ENCODE results near the gene UPP2. TPM values are rescaled to one million over a fixed set of nuclear protein-coding genes. Genes with fewer than 3 reads are reported as not detected.

The UPP2 gene
- total and polyA plus RNA-seq, 7 donors: 0.06 TPM; not detected in 6

DNA sequence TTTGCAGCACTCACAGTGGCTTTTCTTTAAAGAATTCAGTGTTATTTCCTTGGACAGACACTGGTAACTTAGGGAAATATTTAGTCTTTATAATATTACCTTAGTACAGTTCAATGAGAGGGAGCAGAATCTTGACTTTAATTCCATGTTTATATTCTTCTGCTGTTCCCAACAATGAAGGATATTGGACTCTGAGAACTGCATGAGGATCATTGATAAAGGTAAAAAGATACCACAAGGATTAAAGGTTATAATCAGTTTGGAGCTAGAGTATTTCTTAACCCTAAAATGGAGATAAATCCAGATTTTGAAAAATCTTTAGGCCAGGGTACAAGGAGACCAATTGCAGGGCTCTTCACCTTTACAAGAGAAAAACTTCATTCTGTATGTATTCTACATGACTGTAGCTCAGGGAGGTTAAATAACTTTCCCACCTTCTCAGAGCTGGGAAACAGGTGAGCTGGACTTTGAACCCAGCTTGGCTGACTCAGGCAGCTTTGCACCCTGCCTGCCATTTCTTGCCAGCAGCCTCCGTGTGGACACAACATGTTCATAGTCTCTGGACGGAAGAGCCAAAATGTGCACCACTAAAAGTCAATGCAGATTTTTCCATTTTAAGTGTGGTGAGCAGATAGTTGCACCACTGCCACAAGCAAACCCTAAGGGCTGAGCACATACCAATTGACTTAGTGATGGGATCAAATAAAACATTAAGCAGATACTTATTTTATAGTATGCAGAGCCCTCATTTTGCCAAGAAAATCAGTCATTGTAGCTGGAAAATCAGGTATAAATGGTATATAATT, 26.7 kb downstream of the UPP2 start:
- Histone ChIP-seq H3K9me3 (no peaks in the 10 kb centered on the region), H3K4me3 (no peak overlapping the region), H3K4me1 (no peaks in the 10 kb centered on the region), H3K27me3 (no peaks in the 10 kb centered on the region), H3K36me3 (no peaks in the 10 kb centered on the region), H3K27ac (no peak overlapping the region)
- no peak for DNase-seq
- TF ChIP-seq POLR2A (IDR thresholded peaks at IDR 0.05) (no peak), EP300 (IDR thresholded peaks at IDR 0.05) (no peak), POLR2AphosphoS5 (IDR thresholded peaks at IDR 0.05) (no peak)
- intact Hi-C loops (cut with DNase I): no loop called here
- 17 to 49% methylated on average over 2 of the region's 2 CpGs for WGBS, 2 donors

DNA sequence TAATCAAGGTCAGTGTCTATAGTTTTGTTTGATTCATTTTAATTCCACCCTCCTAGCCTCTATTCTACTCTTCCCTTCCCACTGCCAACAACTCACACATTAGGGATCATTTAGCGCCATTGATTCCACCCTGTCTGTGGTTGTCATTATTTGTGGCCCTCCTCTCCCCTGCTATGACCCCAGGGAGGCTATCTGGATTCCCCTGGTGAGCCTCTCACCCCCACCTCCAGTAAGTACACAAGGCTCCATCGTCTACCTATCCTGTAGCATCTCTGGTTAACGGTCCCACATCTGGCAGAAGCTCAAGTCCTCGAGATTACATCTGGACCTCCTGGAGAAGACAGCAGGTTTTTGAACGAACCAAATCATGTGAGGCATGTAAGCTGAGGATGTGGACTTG, 27.4 kb downstream of the UPP2 start:
- no peaks in the 10 kb centered on the region for H3K36me3 ChIP-seq
- no peak for TF ChIP-seq POLR2AphosphoS5 (IDR thresholded peaks at IDR 0.05)
- TF ChIP-seq, protein P1, sequence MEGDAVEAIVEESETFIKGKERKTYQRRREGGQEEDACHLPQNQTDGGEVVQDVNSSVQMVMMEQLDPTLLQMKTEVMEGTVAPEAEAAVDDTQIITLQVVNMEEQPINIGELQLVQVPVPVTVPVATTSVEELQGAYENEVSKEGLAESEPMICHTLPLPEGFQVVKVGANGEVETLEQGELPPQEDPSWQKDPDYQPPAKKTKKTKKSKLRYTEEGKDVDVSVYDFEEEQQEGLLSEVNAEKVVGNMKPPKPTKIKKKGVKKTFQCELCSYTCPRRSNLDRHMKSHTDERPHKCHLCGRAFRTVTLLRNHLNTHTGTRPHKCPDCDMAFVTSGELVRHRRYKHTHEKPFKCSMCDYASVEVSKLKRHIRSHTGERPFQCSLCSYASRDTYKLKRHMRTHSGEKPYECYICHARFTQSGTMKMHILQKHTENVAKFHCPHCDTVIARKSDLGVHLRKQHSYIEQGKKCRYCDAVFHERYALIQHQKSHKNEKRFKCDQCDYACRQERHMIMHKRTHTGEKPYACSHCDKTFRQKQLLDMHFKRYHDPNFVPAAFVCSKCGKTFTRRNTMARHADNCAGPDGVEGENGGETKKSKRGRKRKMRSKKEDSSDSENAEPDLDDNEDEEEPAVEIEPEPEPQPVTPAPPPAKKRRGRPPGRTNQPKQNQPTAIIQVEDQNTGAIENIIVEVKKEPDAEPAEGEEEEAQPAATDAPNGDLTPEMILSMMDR (IDR thresholded peaks at IDR 0.05): no peak
- TF ChIP-seq POLR2A (IDR thresholded peaks at IDR 0.05): no peak
- no peak for TF ChIP-seq EP300 (IDR thresholded peaks at IDR 0.05)
- WGBS, 2 donors: 53 to 74% methylated on average over 5 of the region's 5 CpGs

DNA sequence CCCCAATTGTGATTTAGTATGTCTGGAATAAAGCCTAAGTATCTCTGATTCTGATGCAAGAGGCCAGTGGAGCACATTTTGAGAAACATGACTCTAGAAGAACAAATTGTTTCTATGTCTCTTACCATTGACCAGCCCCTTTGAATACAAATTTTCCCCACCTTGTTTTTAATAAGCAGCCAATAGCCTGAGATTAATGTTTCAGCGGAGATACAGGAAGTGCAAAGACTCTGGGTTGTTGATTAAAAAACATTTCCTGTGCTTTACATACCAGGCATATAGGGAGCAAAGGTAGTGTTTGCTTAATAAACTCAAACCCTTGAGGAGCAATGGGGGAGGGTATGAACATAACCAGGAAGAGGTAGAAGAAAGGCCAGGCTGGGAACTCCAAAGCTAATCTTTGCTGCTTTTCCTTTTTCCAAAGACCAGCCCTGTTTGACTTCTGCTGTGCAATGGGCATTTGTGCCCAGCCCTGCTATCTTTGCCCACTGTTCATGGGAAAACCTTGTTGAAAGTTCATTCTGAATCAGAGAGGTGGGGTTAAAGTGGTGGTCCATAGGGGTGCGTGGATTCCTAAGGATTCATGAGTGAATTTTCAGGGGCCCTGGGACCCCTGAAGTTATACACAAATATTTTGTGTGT, 29.3 kb downstream of the UPP2 start:
- Histone ChIP-seq H3K36me3 (no peaks in the 10 kb centered on the region), H3K9me3 (no peaks in the 10 kb centered on the region), H3K27ac (no peak overlapping the region), H3K27me3 (no peaks in the 10 kb centered on the region), H3K4me1 (no peaks in the 10 kb centered on the region), H3K4me3 (no peak overlapping the region)
- intact Hi-C loops (cut with DNase I): no loop called here
- DNase-seq: no peak
- TF ChIP-seq EP300 (IDR thresholded peaks at IDR 0.05) (no peak), POLR2A (IDR thresholded peaks at IDR 0.05) (no peak), POLR2AphosphoS5 (IDR thresholded peaks at IDR 0.05) (no peak)
- TF ChIP-seq, protein P1 (IDR thresholded peaks at IDR 0.05): no peak
- 31 to 68% methylated on average over 2 of the region's 2 CpGs for WGBS, 2 donors

More for the DNA sequence above, 27.4 kb downstream of the UPP2 start:
- no peak overlapping the region for H3K4me3 ChIP-seq
- H3K27me3 ChIP-seq: no peaks in the 10 kb centered on the region
- no peaks in the 10 kb centered on the region for H3K4me1 ChIP-seq
- H3K27ac ChIP-seq: no peak overlapping the region
- no peak for DNase-seq
- intact Hi-C loops (cut with DNase I): no loop called here
- H3K9me3 ChIP-seq: no peaks in the 10 kb centered on the region

DNA sequence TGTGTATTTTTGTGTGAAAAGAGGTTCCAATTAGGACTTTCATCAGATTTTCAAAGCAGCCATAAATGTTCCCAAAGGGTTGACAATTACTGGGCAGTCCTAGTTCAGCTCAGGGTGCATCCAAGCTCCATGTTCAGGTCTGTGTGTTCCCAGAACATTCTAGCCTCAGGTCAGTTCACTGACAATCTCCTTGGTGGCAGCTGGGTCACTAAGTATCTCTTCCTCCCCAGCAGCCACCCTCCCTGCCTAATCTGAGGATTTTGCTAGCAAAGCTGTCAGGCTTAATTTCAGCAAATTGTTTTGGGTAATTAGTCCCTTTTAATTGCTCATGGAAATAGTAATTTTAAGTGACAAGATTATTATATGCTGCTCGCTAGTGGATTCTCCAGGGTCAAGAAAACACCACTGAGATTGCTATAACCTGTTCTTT, 29.8 kb downstream of the UPP2 start:
- TF ChIP-seq, protein P1 (IDR thresholded peaks at IDR 0.05): no peak
- TF ChIP-seq POLR2AphosphoS5 (IDR thresholded peaks at IDR 0.05): no peak
- TF ChIP-seq EP300 (IDR thresholded peaks at IDR 0.05): no peak
- TF ChIP-seq POLR2A (IDR thresholded peaks at IDR 0.05): no peak
- Histone ChIP-seq H3K27me3 (no peaks in the 10 kb centered on the region), H3K27ac (no peak overlapping the region), H3K4me1 (no peaks in the 10 kb centered on the region), H3K9me3 (no peaks in the 10 kb centered on the region), H3K4me3 (no peak overlapping the region), H3K36me3 (no peaks in the 10 kb centered on the region)
- DNase-seq: no peak
- intact Hi-C loops (cut with DNase I): no loop called here
- WGBS, 2 donors: 28 to 70% methylated on average over 1 of the region's 1 CpG

DNA sequence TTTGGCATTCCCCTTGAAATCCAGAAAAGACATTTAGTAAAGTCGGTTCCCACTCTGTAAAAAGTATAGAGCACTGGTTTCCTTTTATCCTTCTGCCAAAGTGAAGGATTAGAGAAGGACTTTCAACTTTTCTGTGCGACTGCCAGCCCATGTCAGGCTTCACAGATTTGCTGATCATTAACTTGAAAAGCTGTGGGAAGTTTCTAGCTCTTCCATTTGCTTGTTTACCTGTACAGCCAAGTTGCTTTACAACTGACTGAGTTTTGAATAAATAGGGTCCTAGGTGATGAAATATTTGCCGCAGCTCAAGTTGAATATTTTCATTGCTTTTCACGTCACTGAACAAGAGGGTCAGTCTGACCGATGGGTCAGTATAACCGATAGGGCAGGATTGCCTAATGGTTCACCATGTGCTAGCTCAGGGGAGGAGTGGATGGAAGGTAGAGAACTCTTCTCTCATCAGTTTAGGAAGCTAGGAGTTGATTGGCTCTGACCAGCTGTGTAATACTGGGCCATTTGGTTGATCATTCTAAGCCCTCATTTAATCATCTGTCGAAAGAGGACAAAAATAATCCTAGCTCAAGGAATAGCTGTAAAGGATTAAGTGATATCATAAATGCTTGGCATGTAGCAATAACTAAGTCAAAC, 30.4 kb downstream of the UPP2 start:
- Histone ChIP-seq H3K9me3 (no peaks in the 10 kb centered on the region), H3K4me1 (no peaks in the 10 kb centered on the region), H3K4me3 (no peak overlapping the region), H3K27me3 (no peaks in the 10 kb centered on the region), H3K36me3 (no peaks in the 10 kb centered on the region), H3K27ac (no peak overlapping the region)
- no peak for DNase-seq
- intact Hi-C loops (cut with DNase I): no loop called here
- TF ChIP-seq POLR2AphosphoS5 (IDR thresholded peaks at IDR 0.05) (no peak), POLR2A (IDR thresholded peaks at IDR 0.05) (no peak), EP300 (IDR thresholded peaks at IDR 0.05) (no peak)
- TF ChIP-seq, protein P1 (IDR thresholded peaks at IDR 0.05): no peak
- 16 to 71% methylated on average over 7 of the region's 7 CpGs for WGBS, 2 donors
